GM12872 (cell line): Measurements from ENCODE around the gene FAM200A.

Source experiments
- TF ChIP-seq, protein P1 (sequence below): IDR thresholded peaks from 3 replicates; pipeline ENCODE4 v1.5.1; 2011; ENCODE audit warnings: low read depth, mild to moderate bottlenecking, low read length, moderate library complexity; ENCODE audit not compliant: insufficient read depth

The FAM200A gene

DNA sequence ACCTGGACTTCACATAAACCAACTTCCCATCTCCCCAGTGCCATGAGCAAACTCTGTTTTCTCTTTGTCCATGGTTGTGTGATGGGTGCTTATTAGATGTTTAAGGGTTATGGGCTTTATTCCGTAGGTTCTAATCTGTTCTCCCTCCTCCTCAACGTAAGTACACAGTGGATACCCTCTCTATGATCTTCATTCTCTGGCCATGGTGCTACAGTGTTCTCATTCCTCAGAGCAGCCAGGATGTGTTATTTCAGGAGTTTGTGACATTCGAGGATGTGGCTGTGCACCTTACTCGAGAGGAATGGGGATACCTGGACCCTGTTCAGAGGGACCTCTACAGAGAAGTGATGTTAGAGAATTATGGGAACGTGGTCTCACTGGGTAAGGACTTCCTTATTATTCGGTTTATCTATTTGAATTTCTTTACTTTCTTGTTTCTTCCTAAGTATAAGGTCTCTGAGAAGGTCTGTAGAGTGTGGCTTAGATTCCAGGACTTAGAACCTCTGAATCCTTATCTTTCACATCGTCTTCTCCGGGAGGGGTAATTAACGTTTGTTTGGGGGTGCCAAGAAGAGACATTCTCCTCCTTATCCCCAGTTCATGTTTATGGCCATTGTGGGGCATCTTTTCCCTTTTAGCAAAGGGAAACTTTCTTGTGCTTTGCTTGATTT lies 10.3 kb upstream of the FAM200A start:
- TF ChIP-seq, protein P1, sequence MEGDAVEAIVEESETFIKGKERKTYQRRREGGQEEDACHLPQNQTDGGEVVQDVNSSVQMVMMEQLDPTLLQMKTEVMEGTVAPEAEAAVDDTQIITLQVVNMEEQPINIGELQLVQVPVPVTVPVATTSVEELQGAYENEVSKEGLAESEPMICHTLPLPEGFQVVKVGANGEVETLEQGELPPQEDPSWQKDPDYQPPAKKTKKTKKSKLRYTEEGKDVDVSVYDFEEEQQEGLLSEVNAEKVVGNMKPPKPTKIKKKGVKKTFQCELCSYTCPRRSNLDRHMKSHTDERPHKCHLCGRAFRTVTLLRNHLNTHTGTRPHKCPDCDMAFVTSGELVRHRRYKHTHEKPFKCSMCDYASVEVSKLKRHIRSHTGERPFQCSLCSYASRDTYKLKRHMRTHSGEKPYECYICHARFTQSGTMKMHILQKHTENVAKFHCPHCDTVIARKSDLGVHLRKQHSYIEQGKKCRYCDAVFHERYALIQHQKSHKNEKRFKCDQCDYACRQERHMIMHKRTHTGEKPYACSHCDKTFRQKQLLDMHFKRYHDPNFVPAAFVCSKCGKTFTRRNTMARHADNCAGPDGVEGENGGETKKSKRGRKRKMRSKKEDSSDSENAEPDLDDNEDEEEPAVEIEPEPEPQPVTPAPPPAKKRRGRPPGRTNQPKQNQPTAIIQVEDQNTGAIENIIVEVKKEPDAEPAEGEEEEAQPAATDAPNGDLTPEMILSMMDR = no peak

DNA sequence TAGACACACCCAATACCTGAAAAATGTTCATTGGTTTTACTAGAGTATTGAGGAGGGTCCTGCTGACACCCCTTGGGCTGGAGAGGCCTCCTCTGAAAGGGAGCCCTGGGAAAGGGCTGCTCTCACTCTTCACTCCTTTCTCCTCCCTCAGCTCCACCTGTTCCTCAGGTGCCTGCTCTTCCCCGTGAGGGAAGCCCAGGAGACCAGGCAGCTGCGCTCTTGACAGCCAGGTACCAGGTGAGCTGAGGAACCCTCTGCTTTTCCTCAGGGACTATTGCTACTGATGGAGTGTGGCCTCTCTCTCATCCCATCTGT lies 9.8 kb upstream of the FAM200A start:
- TF ChIP-seq, protein P1 = no peak

DNA sequence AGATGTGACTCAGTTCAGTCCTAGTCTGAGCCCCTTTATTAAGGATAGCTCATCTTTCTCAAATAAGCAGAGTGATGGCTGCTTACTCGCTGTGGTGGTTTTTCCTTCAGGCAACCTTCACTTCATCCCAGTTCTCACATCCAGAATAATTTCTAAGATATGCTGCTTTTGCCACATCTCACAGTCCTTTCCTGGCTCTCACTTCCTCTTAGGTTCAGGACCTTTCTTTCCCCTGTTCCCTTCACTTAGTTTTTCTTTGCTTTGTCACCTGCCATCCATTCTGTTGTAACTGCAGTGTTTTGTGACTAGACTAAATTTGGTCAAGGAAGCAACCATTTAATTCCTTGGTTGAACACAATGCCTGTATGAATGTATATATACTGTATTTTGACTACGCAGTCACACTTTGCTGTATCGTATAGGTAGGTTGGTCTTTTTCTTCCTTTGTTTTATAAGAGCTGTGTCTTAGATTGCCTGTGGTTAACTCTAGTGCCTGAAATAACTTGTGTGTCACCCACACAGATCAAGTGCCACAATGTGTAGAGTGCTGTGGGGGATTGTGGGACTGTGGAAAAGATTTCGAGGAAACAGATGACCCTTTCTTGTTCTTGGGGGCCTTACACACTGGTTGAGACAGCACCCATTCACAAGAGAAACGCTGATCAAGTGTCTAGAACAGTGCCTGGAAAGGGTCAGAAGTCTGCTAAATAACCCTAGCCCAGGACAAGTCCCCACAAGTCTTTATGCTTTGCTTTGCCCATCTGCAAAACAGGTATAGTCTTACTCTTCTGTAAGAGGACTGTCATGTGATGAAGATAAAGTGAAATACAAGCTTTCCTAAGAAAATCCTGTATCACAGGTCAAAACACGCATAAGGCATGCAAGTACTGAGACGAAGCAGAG lies 9.2 kb upstream of the FAM200A start:
- TF ChIP-seq, protein P1 = no peak

DNA sequence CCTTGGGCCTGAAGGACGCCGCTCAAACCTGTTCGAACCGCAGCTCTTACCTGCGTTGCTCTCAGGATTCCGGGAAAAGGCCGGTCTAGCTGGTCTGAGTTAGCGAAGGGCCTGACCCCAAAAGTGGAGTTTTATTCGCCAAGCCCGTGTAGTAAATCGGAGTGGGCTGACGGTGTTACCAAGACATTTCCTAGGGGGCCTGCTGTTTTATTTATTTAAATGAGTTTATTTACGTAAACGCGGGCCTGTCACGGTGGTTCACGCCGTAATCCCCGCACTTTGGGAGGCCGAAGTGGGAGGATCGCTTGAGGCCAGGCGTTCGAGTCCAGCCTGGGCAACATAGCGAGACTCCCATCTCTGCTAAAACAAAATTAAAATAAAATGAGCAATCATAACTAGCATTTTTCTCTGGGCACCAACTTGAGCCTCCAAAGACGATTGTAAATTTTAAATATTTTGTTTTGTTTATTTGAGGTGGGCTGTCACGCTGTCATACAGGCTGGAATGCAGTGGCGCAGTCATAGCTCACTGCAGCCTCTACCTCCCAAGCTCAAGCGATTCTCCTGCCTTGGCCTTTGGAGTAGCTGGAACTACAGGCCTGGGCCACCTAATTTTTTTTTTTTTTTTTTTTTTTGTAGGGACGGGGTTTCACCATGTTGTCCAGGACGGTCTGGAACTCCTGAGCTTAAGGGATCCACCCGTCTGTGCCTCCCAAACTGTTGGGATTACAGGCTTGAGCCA lies 7.4 kb upstream of the FAM200A start:
- TF ChIP-seq, protein P1 = no peak

DNA sequence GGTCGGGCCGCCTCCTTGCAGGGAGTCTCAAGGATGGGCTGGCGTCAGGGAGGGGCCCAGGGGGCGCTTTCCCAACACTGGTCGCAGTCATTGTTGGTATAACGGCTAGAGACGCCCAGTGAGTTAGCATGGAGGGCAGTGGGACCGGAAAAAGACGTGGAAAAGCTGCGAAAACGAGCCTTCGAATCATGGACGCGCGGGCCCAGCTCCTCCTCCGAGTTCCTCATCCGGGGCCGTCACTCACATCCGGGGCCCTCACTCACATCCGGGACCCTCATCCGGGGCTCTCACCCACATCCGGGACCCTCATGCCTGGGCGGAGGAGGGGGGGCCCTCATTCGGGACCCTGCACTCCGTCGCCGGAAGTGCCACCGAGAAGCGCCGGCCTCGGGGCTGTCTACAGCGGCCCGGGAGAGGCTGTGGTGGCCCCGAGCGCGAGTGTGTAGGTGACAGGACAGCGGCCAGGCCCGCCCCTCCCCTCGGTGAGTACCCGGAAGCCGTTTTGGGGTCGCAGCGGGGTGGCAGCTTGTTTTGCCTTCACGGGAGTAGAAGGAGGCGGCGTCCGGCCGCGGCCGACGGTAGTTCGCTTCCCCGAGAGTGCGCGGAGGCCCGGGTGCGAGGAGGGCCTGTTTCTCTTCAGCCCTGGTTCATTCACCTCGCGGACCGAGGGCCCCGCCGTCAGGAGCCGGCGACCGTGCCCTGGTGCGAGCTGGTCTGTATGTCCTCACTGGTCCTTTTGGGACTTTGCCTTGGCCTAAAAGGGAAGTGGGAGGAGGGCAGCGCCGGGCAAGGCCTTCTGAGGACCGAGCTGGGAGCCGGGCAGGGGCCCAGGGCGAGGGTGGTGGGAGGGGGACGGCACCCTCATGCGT lies 6.6 kb upstream of the FAM200A start, which contains the start of gene ZNF655:
TSS of gene ZNF655 (plus strand) at position 337 of the 869 bp plus-strand sequence. CDS start 1,918 bp downstream, outside the sequence.
- TF ChIP-seq, protein P1 = no peak

DNA sequence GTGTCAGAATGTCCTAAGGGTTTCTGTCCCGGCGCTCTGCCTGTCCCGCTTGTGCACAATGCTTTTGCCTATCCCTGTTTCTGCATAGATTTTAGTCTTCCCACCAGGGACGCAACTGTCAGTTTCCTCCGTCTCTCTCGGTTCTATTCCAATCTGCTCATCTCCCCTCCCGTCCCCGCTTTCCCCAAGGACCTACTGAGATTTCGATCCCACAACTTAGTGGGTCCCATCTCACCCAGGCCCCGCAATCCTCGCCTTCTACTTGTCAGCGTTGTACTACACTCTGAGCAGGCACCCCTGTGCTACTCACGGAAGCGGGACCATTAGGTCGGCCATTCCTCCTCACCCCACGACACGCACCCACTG lies 6.0 kb upstream of the FAM200A start:
- TF ChIP-seq, protein P1 = no peak

DNA sequence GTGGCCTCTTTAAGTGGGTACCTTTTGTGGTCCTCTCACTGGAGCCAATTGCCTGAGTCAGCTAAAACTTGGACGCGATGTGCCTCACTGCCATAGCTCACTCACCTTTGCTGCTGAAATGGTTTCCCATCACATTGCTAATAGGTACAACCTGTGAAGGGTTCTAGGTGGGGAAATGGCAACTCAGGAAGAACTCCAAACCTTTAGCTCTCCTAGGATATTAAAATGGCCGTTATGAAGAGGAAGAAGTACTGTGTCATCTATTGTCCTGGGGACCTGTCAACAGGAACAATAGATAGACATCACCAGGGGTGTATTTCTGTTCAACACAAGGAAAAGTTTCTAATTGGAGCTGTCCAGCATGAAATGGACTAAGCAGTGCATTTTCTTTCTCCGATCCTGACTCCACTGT lies 5.3 kb upstream of the FAM200A start:
- TF ChIP-seq, protein P1 = no peak
